Measurements from ENCODE around the gene AIF1L.

The AIF1L gene

DNA sequence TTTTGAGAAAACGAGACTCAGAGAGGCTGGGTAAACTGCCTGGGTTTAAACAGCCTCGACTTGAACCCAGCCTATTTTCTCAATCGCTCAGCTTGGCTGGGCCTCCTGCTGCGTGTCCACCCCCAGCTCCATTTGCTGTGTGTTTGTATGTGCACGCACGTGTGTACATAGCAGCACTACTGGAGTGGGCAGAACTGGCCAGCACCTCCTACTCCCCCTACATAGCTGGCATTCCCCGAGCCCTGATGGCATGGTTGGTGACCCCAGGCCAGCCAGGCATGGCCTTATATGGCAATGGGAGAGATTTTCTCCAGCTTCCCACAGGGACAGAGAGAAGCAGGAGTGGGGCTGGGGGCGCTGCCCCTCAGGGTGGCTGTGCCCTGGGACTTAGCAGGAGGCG is 4.1 kb downstream of the AIF1L start:
- TF ChIP-seq, protein P1, sequence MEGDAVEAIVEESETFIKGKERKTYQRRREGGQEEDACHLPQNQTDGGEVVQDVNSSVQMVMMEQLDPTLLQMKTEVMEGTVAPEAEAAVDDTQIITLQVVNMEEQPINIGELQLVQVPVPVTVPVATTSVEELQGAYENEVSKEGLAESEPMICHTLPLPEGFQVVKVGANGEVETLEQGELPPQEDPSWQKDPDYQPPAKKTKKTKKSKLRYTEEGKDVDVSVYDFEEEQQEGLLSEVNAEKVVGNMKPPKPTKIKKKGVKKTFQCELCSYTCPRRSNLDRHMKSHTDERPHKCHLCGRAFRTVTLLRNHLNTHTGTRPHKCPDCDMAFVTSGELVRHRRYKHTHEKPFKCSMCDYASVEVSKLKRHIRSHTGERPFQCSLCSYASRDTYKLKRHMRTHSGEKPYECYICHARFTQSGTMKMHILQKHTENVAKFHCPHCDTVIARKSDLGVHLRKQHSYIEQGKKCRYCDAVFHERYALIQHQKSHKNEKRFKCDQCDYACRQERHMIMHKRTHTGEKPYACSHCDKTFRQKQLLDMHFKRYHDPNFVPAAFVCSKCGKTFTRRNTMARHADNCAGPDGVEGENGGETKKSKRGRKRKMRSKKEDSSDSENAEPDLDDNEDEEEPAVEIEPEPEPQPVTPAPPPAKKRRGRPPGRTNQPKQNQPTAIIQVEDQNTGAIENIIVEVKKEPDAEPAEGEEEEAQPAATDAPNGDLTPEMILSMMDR (conservative IDR thresholded peaks at IDR 0.05; ENCODE audit: low read length): no peak
- DNase-seq (ENCODE audit: low read depth): no peak
- no peak overlapping the region for H3K4me3 ChIP-seq (ENCODE audit: low read length)

DNA sequence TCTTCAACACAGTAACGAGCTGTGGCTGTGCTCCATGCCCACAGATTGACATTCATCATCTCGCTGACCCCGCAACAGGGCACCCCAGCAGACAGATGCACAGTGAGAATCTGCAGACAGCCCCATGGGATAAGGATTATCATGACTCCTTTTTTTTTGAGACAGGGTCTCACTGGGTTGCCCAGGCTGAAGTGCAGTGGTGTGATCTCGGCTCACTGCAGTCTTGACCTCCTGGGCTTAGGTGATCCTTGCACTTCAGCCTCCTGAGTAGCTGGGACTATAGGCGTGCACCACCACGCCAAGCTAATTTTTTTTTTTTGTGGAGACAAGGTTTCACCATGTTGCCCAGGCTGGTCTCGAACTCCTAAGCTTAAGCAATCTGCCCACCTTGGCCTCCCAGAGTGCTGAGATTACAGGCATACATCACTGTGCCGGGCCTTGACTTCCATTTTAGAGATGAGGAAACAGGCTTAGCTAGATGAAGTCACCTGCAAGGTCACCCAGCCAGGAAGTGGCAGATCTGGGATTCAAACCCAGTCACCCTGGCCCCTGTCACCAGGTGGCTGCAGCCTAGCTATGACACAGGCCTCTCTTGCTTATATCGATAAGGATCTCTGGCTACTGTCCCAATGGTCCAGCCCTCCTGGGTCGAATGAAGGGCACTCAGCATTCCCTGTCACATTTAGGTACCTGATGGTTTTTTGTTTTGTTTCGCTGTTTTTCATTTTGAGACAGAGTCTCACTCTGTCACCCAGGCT is 5.1 kb downstream of the AIF1L start:
- no peak for DNase-seq (ENCODE audit: low read depth)
- no peak overlapping the region for H3K4me3 ChIP-seq (ENCODE audit: low read length)
- TF ChIP-seq, protein P1 (conservative IDR thresholded peaks at IDR 0.05; ENCODE audit: low read length): no peak

DNA sequence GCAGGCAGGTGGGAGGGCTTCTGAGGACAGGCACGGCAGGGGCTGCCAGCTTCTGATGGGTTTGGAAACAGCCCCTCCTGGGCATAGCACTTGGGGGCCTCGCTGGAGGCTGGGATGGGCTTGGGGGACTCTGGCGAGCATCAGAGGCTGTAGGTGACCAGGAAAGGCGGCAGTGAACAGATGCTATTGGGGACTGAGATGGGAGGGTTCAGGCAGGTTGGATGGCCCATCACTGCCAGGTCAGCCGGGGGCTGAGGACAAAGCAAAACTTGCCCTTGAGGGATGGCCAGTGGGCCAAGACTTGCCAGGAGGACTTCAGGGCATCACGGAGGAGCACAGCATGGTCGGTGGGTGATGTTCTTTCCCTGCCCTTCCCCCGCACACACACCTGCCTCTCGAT is 6.7 kb downstream of the AIF1L start:
- H3K4me3 ChIP-seq (ENCODE audit: low read length): no peak overlapping the region
- no peak for DNase-seq (ENCODE audit: low read depth)
- TF ChIP-seq, protein P1 (conservative IDR thresholded peaks at IDR 0.05; ENCODE audit: low read length): no peak

DNA sequence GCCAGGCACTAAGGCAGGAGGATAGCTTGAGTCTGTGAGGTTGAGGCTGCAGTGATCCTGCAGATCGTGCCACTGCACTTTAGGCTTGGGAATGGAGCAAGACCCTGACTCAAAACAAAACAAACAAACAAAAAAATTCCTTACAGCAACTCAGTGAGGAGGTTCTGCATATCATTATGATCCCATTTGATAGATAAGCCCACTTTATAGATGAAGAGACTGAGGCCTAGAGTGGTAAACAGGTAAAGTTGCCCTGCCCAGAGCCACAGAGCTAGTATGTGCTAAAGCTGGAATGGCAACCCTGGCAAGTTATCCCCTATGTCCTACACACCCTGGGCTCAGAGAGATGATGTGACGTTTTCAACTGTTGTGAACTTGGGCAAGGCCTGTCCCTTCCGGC is 7.2 kb downstream of the AIF1L start:
- no peak for DNase-seq (ENCODE audit: low read depth)
- H3K4me3 ChIP-seq (ENCODE audit: low read length): no peak overlapping the region
- TF ChIP-seq, protein P1 (conservative IDR thresholded peaks at IDR 0.05; ENCODE audit: low read length): no peak

DNA sequence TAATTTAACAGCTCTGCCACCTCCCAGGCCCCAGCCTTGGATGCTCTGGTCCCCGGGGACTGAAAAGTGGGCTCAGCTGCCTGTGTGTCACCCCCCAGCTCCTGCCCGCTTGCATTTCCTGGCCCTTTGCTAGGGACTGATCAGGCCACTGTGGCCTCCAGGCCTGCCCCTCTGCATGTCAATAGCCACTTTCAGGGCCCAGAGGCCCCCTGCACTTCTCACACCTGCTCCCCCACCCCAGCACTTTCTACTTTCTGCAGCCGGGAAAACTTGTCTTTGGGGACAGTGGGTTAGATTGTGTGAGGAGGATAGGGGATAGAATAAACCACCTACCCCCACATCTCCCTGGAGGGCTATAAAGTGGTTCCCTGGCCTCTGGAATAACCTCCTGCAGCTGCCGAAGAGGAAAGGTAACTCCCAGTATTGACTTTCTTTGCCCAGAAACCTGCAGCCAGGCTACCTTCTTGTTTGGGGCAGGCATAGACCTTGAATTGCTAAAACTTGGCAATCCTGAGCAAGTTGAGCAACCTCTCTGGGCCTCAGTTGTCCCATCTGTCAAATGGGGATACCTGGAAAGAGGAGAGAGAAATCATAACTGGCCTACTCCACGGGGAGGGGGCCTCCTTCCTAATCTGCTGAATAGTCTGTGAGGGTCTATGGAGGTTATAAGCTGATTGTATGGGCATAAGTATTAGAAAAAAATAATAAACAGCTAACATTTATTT is 7.8 kb downstream of the AIF1L start:
- TF ChIP-seq, protein P1 (conservative IDR thresholded peaks at IDR 0.05; ENCODE audit: low read length): no peak
- H3K4me3 ChIP-seq (ENCODE audit: low read length): no peak overlapping the region
- DNase-seq (ENCODE audit: low read depth): no peak

DNA sequence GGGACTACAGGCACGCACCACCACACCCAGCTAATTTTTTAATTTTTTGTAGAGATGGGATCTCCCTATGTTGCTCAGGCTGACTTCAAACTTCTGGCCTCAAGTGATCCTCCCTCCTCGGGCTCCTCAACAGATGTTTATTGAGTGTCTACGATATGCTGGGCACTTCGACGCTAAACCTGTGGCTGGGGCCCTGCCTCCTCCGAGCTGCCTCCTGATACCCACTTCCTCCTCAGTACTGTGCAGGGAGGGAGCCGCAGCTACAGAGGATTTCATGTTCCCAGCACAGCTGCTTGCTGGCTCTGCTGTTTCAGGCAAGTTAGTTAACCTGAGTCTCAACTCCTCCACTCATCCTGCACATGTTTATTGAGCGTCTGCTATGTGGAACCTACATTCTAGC is 9.6 kb downstream of the AIF1L start:
- no peak for DNase-seq (ENCODE audit: low read depth)
- TF ChIP-seq, protein P1 (conservative IDR thresholded peaks at IDR 0.05; ENCODE audit: low read length): no peak
- no peak overlapping the region for H3K4me3 ChIP-seq (ENCODE audit: low read length)

DNA sequence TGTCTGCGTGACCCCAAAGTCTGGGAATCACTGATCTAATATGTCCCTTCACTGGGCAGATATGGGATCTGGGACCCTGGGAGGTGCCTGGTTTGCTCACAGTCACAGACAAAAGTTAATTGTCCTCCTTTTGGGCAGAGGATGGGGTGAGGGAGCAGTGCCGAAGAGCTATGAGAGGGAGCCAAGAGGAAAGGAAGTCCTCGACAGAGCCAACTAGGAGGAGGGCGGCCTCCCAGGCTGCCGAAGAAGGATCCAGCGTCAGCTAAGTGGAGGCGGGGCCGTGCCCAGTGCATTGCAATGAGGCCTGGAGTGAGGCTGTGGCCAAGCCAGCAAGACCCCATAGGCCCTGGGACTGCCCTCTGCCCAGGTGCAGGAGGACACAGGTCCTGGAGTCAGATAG is 11.4 kb downstream of the AIF1L start:
- DNase-seq (ENCODE audit: low read depth): no peak
- H3K4me3 ChIP-seq (ENCODE audit: low read length): no peak overlapping the region
- TF ChIP-seq, protein P1 (conservative IDR thresholded peaks at IDR 0.05; ENCODE audit: low read length): no peak

Measured in AG10803 (cell line).